Pulmonary artery endothelial cell (primary cell): ENCODE results near the gene TSPAN9. TPM values are rescaled to one million over a fixed set of nuclear protein-coding genes. Genes with fewer than 3 reads are reported as not detected.

Experiments used
- DNase-seq: peaks from one replicate; pipeline ENCODE4 v3.0.0-alpha.2; 2011; ENCODE audit warnings: low read depth, low spot score
- total RNA-seq: library from RNA; depleted of rRNA; stranded (reverse); fragments of >200 nt; gene quantifications from 2 replicates; pipeline ENCODE4 v1.2.3, GENCODE V29; 2014

The TSPAN9 gene
- total RNA-seq, 1 donor from 2014 or later = 65.0 TPM

- no peak for DNase-seq
These were observed 216.4 kb downstream of the TSPAN9 start for GRCh38 chr12:3293446-3294161.

GRCh38 chr12:3294481-3294911 is 217.3 kb downstream of the TSPAN9 start:
- no peak for DNase-seq

- DNase-seq = no peak
These were observed 218.0 kb downstream of the TSPAN9 start for GRCh38 chr12:3295225-3295624.

GRCh38 chr12:3295646-3296408 is 218.6 kb downstream of the TSPAN9 start:
- no peak for DNase-seq

GRCh38 chr12:3296409-3296701 is 219.2 kb downstream of the TSPAN9 start:
- no peak for DNase-seq

- no peak for DNase-seq
These were observed 221.4 kb downstream of the TSPAN9 start for GRCh38 chr12:3298603-3299002.

GRCh38 chr12:3299929-3300832 is 223.0 kb downstream of the TSPAN9 start:
- peak; percentile 55 for DNase-seq

GRCh38 chr12:3300833-3301401 is 223.7 kb downstream of the TSPAN9 start:
- no peak for DNase-seq

GRCh38 chr12:3302401-3303041 is 225.3 kb downstream of the TSPAN9 start:
- no peak for DNase-seq

- DNase-seq = no peak
These were observed 226.4 kb downstream of the TSPAN9 start for GRCh38 chr12:3303410-3304136.

- DNase-seq = peak; percentile 70
These were observed 227.4 kb downstream of the TSPAN9 start for GRCh38 chr12:3304436-3305165.

- DNase-seq = no peak
These were observed 228.3 kb downstream of the TSPAN9 start for GRCh38 chr12:3305464-3305863.

- DNase-seq = no peak
These were observed 228.9 kb downstream of the TSPAN9 start for GRCh38 chr12:3305904-3306619.

- no peak for DNase-seq
These were observed 230.2 kb downstream of the TSPAN9 start for GRCh38 chr12:3307389-3307788.

- no peak for DNase-seq
These were observed 230.9 kb downstream of the TSPAN9 start for GRCh38 chr12:3308063-3308462.

- no peak for DNase-seq
These were observed 231.4 kb downstream of the TSPAN9 start for GRCh38 chr12:3308609-3309008.

- DNase-seq = no peak
These were observed 232.6 kb downstream of the TSPAN9 start for GRCh38 chr12:3309805-3310204.

- no peak for DNase-seq
These were observed 233.3 kb downstream of the TSPAN9 start for GRCh38 chr12:3310271-3311026.
